Loucy (cell line): ENCODE data around the gene SIAH1.
"Not testable (repeated sequence)": the region's sequence is repeated elsewhere in the genome, so short reads cannot be mapped to it uniquely, and the experiment has no call there.

Experiments used
- EZH2phosphoT487 ChIP-seq: fragments of 200-600 bp; IDR thresholded peaks from 2 replicates; pipeline ENCODE4 v1.6.1; 2018; ENCODE audit warnings: antibody characterized with exemption, mild to moderate bottlenecking, moderate library complexity, borderline replicate concordance
- TF ChIP-seq, protein P1 (sequence below): fragments of 200-600 bp; sonication (generic); conservative IDR thresholded peaks from 2 replicates; pipeline ENCODE4 v1.5.1; 2014; ENCODE audit warnings: mild to moderate bottlenecking, antibody characterized with exemption, low read length

GRCh38 chr16:48377301-48377700, 7.9 kb downstream of the SIAH1 start:
- TF ChIP-seq, protein P1, sequence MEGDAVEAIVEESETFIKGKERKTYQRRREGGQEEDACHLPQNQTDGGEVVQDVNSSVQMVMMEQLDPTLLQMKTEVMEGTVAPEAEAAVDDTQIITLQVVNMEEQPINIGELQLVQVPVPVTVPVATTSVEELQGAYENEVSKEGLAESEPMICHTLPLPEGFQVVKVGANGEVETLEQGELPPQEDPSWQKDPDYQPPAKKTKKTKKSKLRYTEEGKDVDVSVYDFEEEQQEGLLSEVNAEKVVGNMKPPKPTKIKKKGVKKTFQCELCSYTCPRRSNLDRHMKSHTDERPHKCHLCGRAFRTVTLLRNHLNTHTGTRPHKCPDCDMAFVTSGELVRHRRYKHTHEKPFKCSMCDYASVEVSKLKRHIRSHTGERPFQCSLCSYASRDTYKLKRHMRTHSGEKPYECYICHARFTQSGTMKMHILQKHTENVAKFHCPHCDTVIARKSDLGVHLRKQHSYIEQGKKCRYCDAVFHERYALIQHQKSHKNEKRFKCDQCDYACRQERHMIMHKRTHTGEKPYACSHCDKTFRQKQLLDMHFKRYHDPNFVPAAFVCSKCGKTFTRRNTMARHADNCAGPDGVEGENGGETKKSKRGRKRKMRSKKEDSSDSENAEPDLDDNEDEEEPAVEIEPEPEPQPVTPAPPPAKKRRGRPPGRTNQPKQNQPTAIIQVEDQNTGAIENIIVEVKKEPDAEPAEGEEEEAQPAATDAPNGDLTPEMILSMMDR, result not testable (repeated sequence)
- TF ChIP-seq EZH2phosphoT487, result not testable (repeated sequence)
